ENCODE data around the gene GLTP.

GLTP gene

GRCh38 chr12:109928058-109928656, 47.8 kb upstream of the GLTP start (continued):
- no peak for TF ChIP-seq POU6F1 (CRISPR knock-in tag; IDR thresholded peaks at IDR 0.05; ENCODE audit: borderline replicate concordance, low read depth)

DNA sequence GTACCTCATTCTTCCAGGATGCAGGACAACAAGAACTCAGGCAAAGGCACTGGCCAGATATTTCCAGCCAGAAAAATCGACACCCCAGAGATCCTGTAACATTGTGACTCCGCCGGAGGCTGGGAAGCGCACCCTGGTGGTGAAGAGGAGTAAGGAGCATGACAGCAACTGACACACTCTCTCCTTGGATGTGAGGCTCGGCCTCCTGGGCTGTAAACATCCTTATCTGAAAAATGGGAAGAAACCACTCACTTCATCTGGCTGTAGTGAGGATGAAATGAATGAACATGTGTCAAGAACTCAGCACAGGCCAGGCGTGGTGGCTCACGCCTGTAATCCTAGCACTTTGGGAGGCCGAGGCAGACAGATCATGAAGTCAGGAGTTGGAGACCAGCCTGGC, 47.3 kb upstream of the GLTP start:
- no peak for TF ChIP-seq RARB (CRISPR knock-in tag; IDR thresholded peaks at IDR 0.05)
- TF ChIP-seq, protein P1, sequence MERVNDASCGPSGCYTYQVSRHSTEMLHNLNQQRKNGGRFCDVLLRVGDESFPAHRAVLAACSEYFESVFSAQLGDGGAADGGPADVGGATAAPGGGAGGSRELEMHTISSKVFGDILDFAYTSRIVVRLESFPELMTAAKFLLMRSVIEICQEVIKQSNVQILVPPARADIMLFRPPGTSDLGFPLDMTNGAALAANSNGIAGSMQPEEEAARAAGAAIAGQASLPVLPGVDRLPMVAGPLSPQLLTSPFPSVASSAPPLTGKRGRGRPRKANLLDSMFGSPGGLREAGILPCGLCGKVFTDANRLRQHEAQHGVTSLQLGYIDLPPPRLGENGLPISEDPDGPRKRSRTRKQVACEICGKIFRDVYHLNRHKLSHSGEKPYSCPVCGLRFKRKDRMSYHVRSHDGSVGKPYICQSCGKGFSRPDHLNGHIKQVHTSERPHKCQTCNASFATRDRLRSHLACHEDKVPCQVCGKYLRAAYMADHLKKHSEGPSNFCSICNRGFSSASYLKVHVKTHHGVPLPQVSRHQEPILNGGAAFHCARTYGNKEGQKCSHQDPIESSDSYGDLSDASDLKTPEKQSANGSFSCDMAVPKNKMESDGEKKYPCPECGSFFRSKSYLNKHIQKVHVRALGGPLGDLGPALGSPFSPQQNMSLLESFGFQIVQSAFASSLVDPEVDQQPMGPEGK (CRISPR knock-in tag; IDR thresholded peaks at IDR 0.05; ENCODE audit: borderline replicate concordance): no peak
- no peak for TF ChIP-seq CREB5 (CRISPR knock-in tag; IDR thresholded peaks at IDR 0.05; ENCODE audit: low read depth)
- ATAC-seq: peak; percentile 76

- ATAC-seq: no peak
- TF ChIP-seq ISL1 (CRISPR knock-in tag; IDR thresholded peaks at IDR 0.05): no peak
These were observed 46.3 kb upstream of the GLTP start for GRCh38 chr12:109926488-109927210.

- ATAC-seq: no peak
These were observed 45.7 kb upstream of the GLTP start for GRCh38 chr12:109926016-109926415.

DNA sequence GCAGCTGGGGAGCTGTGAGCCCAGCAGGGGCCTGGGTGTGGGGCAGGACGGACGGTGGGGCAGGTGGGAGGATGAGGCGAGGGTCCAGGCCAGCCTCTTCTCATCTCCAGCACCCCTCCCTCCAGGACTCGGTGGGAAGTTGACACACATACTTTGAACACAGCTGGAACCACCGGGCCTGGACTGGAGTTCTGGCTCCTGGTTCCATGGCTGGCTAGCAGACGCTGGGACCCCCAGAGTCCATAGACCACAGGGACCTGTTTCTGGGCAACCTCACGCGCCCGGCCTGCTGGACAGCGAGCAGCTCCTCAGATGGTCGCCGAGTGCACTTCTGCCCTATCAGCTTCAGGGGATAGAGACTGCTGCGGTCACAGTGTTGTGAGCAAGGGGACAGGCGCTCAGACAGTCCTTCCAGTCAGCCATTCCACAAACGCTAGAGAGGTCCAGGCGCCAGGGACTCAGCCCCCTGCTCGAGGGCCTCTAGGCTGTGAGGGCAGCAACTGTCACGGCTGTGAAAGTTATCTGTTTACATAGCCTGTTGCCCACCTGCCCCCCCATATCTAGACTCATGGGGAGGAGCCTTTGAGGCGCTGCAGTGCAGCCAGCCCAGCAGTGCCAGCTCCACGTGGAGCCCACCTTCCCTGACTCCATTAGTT, 45.0 kb upstream of the GLTP start:
- no peak; the same call in 2 of the 3 replicates for ATAC-seq
- TF ChIP-seq ARNTL (CRISPR knock-in tag; IDR thresholded peaks at IDR 0.05; ENCODE audit: borderline replicate concordance, low read depth): no peak
- TF ChIP-seq RARB (CRISPR knock-in tag; IDR thresholded peaks at IDR 0.05): no peak
- no peak for TF ChIP-seq ZFP3 (CRISPR knock-in tag; IDR thresholded peaks at IDR 0.05)
- no peak for TF ChIP-seq SNAI2 (CRISPR knock-in tag; IDR thresholded peaks at IDR 0.05)
- TF ChIP-seq, protein P1 (CRISPR knock-in tag; IDR thresholded peaks at IDR 0.05; ENCODE audit: borderline replicate concordance): no peak
- TF ChIP-seq TOX (CRISPR knock-in tag; IDR thresholded peaks at IDR 0.05; ENCODE audit: borderline replicate concordance): no peak
- no peak for TF ChIP-seq OSR1 (CRISPR knock-in tag; IDR thresholded peaks at IDR 0.05)
- no peak for TF ChIP-seq PPARA (CRISPR knock-in tag; IDR thresholded peaks at IDR 0.05; ENCODE audit: borderline replicate concordance)
- no peak for TF ChIP-seq ZNF8 (CRISPR knock-in tag; IDR thresholded peaks at IDR 0.05)
- no peak for TF ChIP-seq ISL1 (CRISPR knock-in tag; IDR thresholded peaks at IDR 0.05)
- TF ChIP-seq ZNF70 (CRISPR knock-in tag; IDR thresholded peaks at IDR 0.05): no peak
- TF ChIP-seq CSRNP3 (CRISPR knock-in tag; IDR thresholded peaks at IDR 0.05): no peak

More at GRCh38 chr12:109926016-109926415, 45.7 kb upstream of the GLTP start:
- TF ChIP-seq CREB5 (CRISPR knock-in tag; IDR thresholded peaks at IDR 0.05; ENCODE audit: low read depth) (no peak), ZNF565 (CRISPR knock-in tag; conservative IDR thresholded peaks at IDR 0.05; ENCODE audit: low read depth) (no peak), CSDC2 (CRISPR knock-in tag; IDR thresholded peaks at IDR 0.05) (no peak), GLIS3 (CRISPR knock-in tag; IDR thresholded peaks at IDR 0.05) (no peak)
- TF ChIP-seq, protein P1 (CRISPR knock-in tag; IDR thresholded peaks at IDR 0.05; ENCODE audit: borderline replicate concordance): no peak

Data from SK-N-SH treated with all-trans-retinoic acid at 6 μM for 48 hours (cell line).